HCT116 (cell line): ENCODE results near the gene F2RL2. TPM values are rescaled to one million over a fixed set of nuclear protein-coding genes. Genes with fewer than 3 reads are reported as not detected.

Experiments used
- ATAC-seq: fragments of 200-7000 bp; cut with Tn5 transposase; 2 replicates; pipeline ENCODE4 v1.9.1; 2020; ENCODE audit warnings: mild to moderate bottlenecking, moderate library complexity
- BruUV-seq: library from RNA; stranded (reverse); fragments of 400-500 nt; replicated peaks from 2 replicates; lab custom pipeline; 2021; lab: Mats Ljungman, UMichigan
- CTCF ChIA-PET: fragments of 300-600 bp; sonication (Branson Sonifier 250); formaldehyde crosslinking; loops from one replicate; lab custom pipeline; 2021; ENCODE audit warnings: antibody characterized with exemption; lab: Charles Lee
- POLR2A ChIA-PET: fragments of 300-600, 350-600 bp; sonication (Branson Sonifier 250); formaldehyde crosslinking; loops from one replicate; lab custom pipeline; 2021; ENCODE audit warnings: antibody characterized with exemption; lab: Charles Lee
- RAD21 ChIA-PET, 2 experiments: fragments of 300-600 bp; sonication (Branson Sonifier 250); formaldehyde crosslinking; loops; one replicate each; lab custom pipeline; 2023; ENCODE audit warnings: low total read pairs in 2 of 2; ENCODE audit not compliant: uncharacterized antibody in 2 of 2, unreplicated experiment in 2 of 2, low non-redundant PET in 1 of 2; lab: Charles Lee
- DNase-seq: peaks from one replicate; pipeline ENCODE4 v3.0.0-alpha.2; 2010; ENCODE audit warnings: low read depth, low spot score
- H2AFZ ChIP-seq: fragments of 200-600 bp; shearing (Covaris generic), sonication (generic); 2 replicates; pipeline ENCODE4 v1.6.1; 2017; ENCODE audit warnings: low read depth, mixed run types, mixed read lengths, antibody characterized with exemption, low read length; ENCODE audit not compliant: poor library complexity, severe bottlenecking
- H3K27ac ChIP-seq: 2 replicates; pipeline ENCODE4 v1.5.1; 2012; ENCODE audit warnings: low read depth, low read length
- H3K27me3 ChIP-seq: fragments of 200-600 bp; sonication (generic); 2 replicates; pipeline ENCODE4 v1.6.1; 2016; ENCODE audit warnings: mixed run types, low read length, mixed read lengths; ENCODE audit not compliant: insufficient read depth
- H3K36me3 ChIP-seq, 2 experiments: fragments of 200-500 bp in 1 of 2; fragments of 200-600 bp in 1 of 2; sonication (Bioruptor generic) in 1 of 2; sonication (generic) in 1 of 2; 2 replicates each; pipeline versions ENCODE4 v1.5.1 to v1.6.1; 2014 to 2016; ENCODE audit warnings: low read length in 2 of 2, inconsistent platforms in 1 of 2, mixed read lengths in 1 of 2, mixed run types in 1 of 2; ENCODE audit not compliant: insufficient read depth in 2 of 2, control insufficient read depth in 1 of 2
- H3K4me1 ChIP-seq, 2 experiments: fragments of 200-600 bp in 1 of 2; sonication (generic) in 1 of 2; 2 replicates each; pipeline versions ENCODE4 v1.5.1 to v1.6.1; 2012 to 2017; ENCODE audit warnings: low read length in 2 of 2, inconsistent platforms in 1 of 2, mild to moderate bottlenecking in 1 of 2, mixed read lengths in 1 of 2, mixed run types in 1 of 2, moderate library complexity in 1 of 2; ENCODE audit not compliant: insufficient read depth in 2 of 2, control insufficient read depth in 1 of 2
- H3K4me2 ChIP-seq: fragments of 200-600 bp; sonication (generic); 2 replicates; pipeline ENCODE4 v1.6.1; 2017; ENCODE audit warnings: mixed run types, low read length, mixed read lengths
- H3K4me3 ChIP-seq, 2 experiments: fragments of 200-600 bp in 1 of 2; sonication (generic) in 1 of 2; replicated peaks in 1 of 2; 2 replicates each; pipeline ENCODE4 v1.5.1; 2011 to 2016; ENCODE audit warnings: low read length in 2 of 2, control low read depth in 1 of 2, low read depth in 1 of 2, mild to moderate bottlenecking in 1 of 2, mixed read lengths in 1 of 2, mixed run types in 1 of 2
- H3K79me2 ChIP-seq: fragments of 200-600 bp; sonication (generic); 2 replicates; pipeline ENCODE4 v1.6.1; 2017; ENCODE audit warnings: mild to moderate bottlenecking, mixed run types, low read length, moderate library complexity, mixed read lengths; ENCODE audit not compliant: insufficient read depth
- H3K9ac ChIP-seq: fragments of 200-600 bp; sonication (generic); 2 replicates; pipeline ENCODE4 v1.6.1; 2016; ENCODE audit warnings: low read length, mixed read lengths
- H3K9me2 ChIP-seq: fragments of 200-600 bp; sonication (generic), shearing (Covaris generic); 2 replicates; pipeline ENCODE4 v1.6.1; 2017; ENCODE audit warnings: mixed run types, mild to moderate bottlenecking, moderate library complexity; ENCODE audit not compliant: insufficient read depth
- H3K9me3 ChIP-seq, 2 experiments: fragments of 200-500 bp in 1 of 2; fragments of 200-600 bp in 1 of 2; sonication (Bioruptor generic) in 1 of 2; sonication (generic) in 1 of 2; 2 replicates each; pipeline ENCODE4 v1.6.1; 2014 to 2017; ENCODE audit warnings: low read length in 2 of 2, mixed read lengths in 2 of 2, inconsistent platforms in 1 of 2, low read depth in 1 of 2, mild to moderate bottlenecking in 1 of 2, mixed run types in 1 of 2, moderate library complexity in 1 of 2; ENCODE audit not compliant: control insufficient read depth in 1 of 2, insufficient read depth in 1 of 2
- H4K20me1 ChIP-seq: fragments of 200-600 bp; sonication (generic), shearing (Covaris generic); 2 replicates; pipeline ENCODE4 v1.6.1; 2017; ENCODE audit warnings: mixed run types, mild to moderate bottlenecking, moderate library complexity; ENCODE audit not compliant: insufficient read depth
- CBX3 ChIP-seq: IDR thresholded peaks from 2 replicates; pipeline ENCODE4 v1.6.1; 2012; ENCODE audit warnings: low read depth
- EGR1 ChIP-seq: IDR thresholded peaks from 2 replicates; pipeline ENCODE4 v1.6.1; 2012; ENCODE audit warnings: low read depth
- ELF1 ChIP-seq: IDR thresholded peaks from 2 replicates; pipeline ENCODE4 v1.6.1; 2012; ENCODE audit warnings: low read depth, borderline replicate concordance
- FOSL1 ChIP-seq: IDR thresholded peaks from 2 replicates; pipeline ENCODE4 v1.6.1; 2012; ENCODE audit warnings: low read depth
- POLR2A ChIP-seq: IDR thresholded peaks from 2 replicates; pipeline ENCODE4 v1.7.0; 2011; ENCODE audit warnings: borderline replicate concordance; ENCODE audit not compliant: insufficient read depth, insufficient read length; ENCODE audit errors: extremely low read depth
- intact Hi-C: fragments of 100-400 bp; cut with micrococcal nuclease; formaldehyde crosslinking; loops from 2 replicates; pipeline ENCODE4 v1.10.0; 2022
- total RNA-seq: library from RNA; stranded (reverse); gene quantifications from one replicate; pipeline ENCODE4 v1.2.1, GENCODE V29; 2021; ENCODE audit not compliant: unreplicated experiment
- TF ChIP-seq, protein P1 (sequence below): IDR thresholded peaks from 2 replicates; pipeline ENCODE4 v1.6.1; 2012; ENCODE audit warnings: low read depth
- TF ChIP-seq, protein P2 (sequence below), 3 experiments: fragments of 200-600 bp in 1 of 3; sonication (generic) in 1 of 3; IDR thresholded peaks in 2 of 3; conservative IDR thresholded peaks in 1 of 3; 2 replicates each; pipeline ENCODE4 v1.5.1; 2012 to 2017; ENCODE audit warnings: low read depth in 2 of 3, low read length in 2 of 3, antibody characterized with exemption in 1 of 3, borderline replicate concordance in 1 of 3, control low read depth in 1 of 3, mild to moderate bottlenecking in 1 of 3, mixed read lengths in 1 of 3, mixed run types in 1 of 3, moderate library complexity in 1 of 3; ENCODE audit not compliant: insufficient read depth in 1 of 3

Gene F2RL2
- total RNA-seq, 1 experiment from 2014 or later, result 0.07 TPM

DNA sequence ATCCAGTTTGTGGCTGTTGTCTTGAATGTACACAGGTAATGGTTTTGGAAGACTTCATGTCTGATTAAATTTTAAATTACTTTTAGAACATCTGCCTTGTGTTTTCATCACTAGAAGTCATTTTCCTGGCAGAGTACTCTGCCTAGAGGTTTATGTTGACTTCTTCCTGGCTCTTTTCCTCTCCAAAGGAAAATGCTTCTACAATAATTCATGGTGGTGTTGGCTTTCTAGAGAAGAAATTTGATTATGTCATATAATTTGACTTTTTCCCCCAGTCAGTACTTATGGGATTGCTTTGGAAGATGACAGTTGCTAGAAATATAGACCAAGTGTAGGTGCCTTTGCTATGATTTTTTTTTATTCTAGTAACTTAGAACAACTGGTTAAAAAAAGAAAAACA, 46.8 kb downstream of the F2RL2 start:
- intact Hi-C loops, result no loop called here
- TF ChIP-seq POLR2A, result no peak
- TF ChIP-seq, protein P1, sequence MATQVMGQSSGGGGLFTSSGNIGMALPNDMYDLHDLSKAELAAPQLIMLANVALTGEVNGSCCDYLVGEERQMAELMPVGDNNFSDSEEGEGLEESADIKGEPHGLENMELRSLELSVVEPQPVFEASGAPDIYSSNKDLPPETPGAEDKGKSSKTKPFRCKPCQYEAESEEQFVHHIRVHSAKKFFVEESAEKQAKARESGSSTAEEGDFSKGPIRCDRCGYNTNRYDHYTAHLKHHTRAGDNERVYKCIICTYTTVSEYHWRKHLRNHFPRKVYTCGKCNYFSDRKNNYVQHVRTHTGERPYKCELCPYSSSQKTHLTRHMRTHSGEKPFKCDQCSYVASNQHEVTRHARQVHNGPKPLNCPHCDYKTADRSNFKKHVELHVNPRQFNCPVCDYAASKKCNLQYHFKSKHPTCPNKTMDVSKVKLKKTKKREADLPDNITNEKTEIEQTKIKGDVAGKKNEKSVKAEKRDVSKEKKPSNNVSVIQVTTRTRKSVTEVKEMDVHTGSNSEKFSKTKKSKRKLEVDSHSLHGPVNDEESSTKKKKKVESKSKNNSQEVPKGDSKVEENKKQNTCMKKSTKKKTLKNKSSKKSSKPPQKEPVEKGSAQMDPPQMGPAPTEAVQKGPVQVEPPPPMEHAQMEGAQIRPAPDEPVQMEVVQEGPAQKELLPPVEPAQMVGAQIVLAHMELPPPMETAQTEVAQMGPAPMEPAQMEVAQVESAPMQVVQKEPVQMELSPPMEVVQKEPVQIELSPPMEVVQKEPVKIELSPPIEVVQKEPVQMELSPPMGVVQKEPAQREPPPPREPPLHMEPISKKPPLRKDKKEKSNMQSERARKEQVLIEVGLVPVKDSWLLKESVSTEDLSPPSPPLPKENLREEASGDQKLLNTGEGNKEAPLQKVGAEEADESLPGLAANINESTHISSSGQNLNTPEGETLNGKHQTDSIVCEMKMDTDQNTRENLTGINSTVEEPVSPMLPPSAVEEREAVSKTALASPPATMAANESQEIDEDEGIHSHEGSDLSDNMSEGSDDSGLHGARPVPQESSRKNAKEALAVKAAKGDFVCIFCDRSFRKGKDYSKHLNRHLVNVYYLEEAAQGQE, result no peak
- TF ChIP-seq, all 23 proteins: peak for 0
- ATAC-seq (no peak), DNase-seq (no peak)
- no peak overlapping the region for H3K9ac ChIP-seq
- no peaks in the 10 kb centered on the region for H3K9me2 ChIP-seq
- ChIA-PET RAD21 (no interaction called here), POLR2A (no interaction called here), CTCF (interaction anchor here (1.2 kb wide), 1 partner anchor 25 kb away, joined by 3 read pairs; no protein-coding TSS in a partner anchor)
- no TSS peak for BruUV-seq
- no peak overlapping the region for H2AFZ ChIP-seq
- H3K36me3 ChIP-seq, result no peaks in the 10 kb centered on the region
- no peaks in the 10 kb centered on the region for H3K4me1 ChIP-seq
- H3K4me3 ChIP-seq, result no peak overlapping the region
- no peak overlapping the region for H3K4me2 ChIP-seq
- H3K27ac ChIP-seq, result no peak overlapping the region
- H3K9me3 ChIP-seq, result no peaks in the 10 kb centered on the region
- H3K79me2 ChIP-seq, result no peaks in the 10 kb centered on the region
- H4K20me1 ChIP-seq, result no peaks in the 10 kb centered on the region
- H3K27me3 ChIP-seq, result no peaks in the 10 kb centered on the region

DNA sequence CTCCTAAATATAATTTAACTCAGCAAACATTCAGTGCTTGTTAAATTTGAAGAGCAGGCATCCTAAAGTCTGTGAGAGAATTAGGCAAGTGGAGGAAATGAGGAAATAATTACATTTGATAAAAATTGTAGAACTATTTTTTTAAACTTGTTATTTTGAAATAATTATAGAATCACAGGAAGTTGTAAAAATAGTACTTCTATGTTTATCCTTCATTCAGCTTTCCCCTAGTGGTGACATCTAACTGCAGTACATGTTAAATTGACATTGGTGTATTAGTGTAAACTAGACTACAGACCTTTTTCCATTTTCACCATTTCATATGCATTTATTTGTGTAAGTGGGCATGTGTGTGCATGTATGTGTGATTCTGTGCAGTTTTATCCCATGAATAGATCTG, 51.6 kb downstream of the F2RL2 start:
- Histone ChIP-seq H4K20me1 (no peaks in the 10 kb centered on the region), H3K4me2 (no peak overlapping the region), H3K9me2 (no peaks in the 10 kb centered on the region), H2AFZ (no peak overlapping the region), H3K9me3 (no peaks in the 10 kb centered on the region), H3K27me3 (no peaks in the 10 kb centered on the region; the same call in 1 of the 2 replicates), H3K27ac (no peak overlapping the region), H3K79me2 (no peaks in the 10 kb centered on the region), H3K4me1 (no peaks in the 10 kb centered on the region), H3K36me3 (no peaks in the 10 kb centered on the region), H3K9ac (no peak overlapping the region), H3K4me3 (no peak overlapping the region)
- ChIA-PET CTCF (interaction anchor here (1.0 to 1.3 kb wide), 3 partner anchors 11 to 27 kb away, joined by 3 to 4 read pairs (median 3); no protein-coding TSS in a partner anchor), RAD21 (no interaction called here), POLR2A (no interaction called here)
- no peak for DNase-seq
- BruUV-seq, result no TSS peak
- no peak for ATAC-seq
- intact Hi-C loops, result no loop called here
- no peak for TF ChIP-seq CBX3
- TF ChIP-seq FOSL1, result no peak
- no peak for TF ChIP-seq EGR1
- TF ChIP-seq, protein P2, sequence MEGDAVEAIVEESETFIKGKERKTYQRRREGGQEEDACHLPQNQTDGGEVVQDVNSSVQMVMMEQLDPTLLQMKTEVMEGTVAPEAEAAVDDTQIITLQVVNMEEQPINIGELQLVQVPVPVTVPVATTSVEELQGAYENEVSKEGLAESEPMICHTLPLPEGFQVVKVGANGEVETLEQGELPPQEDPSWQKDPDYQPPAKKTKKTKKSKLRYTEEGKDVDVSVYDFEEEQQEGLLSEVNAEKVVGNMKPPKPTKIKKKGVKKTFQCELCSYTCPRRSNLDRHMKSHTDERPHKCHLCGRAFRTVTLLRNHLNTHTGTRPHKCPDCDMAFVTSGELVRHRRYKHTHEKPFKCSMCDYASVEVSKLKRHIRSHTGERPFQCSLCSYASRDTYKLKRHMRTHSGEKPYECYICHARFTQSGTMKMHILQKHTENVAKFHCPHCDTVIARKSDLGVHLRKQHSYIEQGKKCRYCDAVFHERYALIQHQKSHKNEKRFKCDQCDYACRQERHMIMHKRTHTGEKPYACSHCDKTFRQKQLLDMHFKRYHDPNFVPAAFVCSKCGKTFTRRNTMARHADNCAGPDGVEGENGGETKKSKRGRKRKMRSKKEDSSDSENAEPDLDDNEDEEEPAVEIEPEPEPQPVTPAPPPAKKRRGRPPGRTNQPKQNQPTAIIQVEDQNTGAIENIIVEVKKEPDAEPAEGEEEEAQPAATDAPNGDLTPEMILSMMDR (IDR thresholded peaks at IDR 0.05 in 2 of 3, conservative IDR thresholded peaks at IDR 0.05 in 1 of 3; ENCODE audit: borderline replicate concordance in 1 of 3, insufficient read depth in 1 of 3, low read depth in 2 of 3, low read length in 2 of 3), result peak in 1 of 3 experiments; percentile 37; a peak in 2 of 6 replicates
- no peak for TF ChIP-seq POLR2A
- TF ChIP-seq ELF1, result no peak
